Measurements from ENCODE around the gene MTMR6.

The MTMR6 gene

GRCh38 chr13:25276748-25277147 lies 10.5 kb downstream of the MTMR6 start:
- DNase-seq, result no peak

DNA sequence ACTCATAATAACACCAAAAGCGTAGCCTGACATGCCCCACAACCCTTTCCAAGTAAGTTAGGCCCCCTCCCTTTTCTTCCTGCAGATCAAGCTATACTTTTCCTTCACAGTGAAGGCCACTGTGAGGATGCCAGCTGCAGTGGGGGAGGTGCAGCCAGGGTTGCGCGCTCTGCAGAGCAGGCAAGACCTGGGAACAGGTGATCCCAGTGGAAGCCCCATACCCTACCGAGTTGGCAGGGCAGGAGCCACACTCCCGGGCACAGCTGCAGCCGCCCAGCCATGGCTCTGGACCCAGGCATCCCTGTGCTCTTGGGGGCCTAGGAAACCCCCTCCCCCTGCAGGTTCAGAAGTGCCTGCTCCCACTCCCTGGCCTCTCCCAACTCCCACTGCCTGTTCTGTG lies 18.7 kb downstream of the MTMR6 start:
- no peak for DNase-seq

GRCh38 chr13:25267715-25268114 lies 19.6 kb downstream of the MTMR6 start:
- no peak for DNase-seq

DNA sequence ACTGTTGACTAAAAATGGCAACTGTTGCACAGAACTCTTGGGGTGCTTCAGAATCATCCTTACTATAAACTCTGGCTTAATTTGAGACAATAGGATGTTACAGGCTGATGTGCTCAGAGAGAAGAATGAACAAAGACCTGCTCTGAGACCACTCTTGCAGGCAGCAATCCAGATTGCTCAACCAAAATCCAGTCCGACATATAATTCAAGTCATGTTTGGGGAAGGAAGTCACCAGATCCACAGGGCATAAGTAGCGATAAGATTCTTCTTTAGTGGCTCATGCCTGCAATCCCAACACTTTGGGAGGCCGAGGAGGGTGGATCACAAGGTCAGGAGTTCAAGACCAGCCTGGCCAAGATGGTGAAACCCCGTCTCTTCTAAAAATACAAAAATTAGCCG lies 20.6 kb downstream of the MTMR6 start:
- no peak for DNase-seq

GRCh38 chr13:25262261-25262660 lies 25.0 kb downstream of the MTMR6 start:
- no peak for DNase-seq

- no peak for DNase-seq
Measured at GRCh38 chr13:25253702-25254101, 33.6 kb downstream of the MTMR6 start.

- DNase-seq, result no peak
Measured at GRCh38 chr13:25252752-25253151, 34.5 kb downstream of the MTMR6 start.

DNA sequence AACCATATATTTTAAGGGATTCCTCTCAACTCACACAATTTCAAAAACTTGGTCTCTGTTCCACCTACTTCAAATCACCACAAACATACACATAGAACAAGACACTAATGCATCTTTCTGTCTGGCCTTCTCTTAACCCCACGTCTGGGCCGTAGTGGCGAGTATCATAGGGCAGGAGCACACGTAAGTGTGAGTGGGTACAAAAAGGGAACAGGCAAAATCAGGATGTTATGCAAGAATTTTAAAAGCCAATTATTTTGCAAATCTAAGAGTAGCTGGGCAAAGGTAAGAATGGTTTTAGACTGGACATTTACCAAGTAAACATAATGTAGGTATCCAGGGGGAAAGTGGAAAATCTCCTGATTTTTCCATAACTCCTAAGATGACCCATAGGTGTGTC lies 35.1 kb downstream of the MTMR6 start:
- no peak for DNase-seq

DNA sequence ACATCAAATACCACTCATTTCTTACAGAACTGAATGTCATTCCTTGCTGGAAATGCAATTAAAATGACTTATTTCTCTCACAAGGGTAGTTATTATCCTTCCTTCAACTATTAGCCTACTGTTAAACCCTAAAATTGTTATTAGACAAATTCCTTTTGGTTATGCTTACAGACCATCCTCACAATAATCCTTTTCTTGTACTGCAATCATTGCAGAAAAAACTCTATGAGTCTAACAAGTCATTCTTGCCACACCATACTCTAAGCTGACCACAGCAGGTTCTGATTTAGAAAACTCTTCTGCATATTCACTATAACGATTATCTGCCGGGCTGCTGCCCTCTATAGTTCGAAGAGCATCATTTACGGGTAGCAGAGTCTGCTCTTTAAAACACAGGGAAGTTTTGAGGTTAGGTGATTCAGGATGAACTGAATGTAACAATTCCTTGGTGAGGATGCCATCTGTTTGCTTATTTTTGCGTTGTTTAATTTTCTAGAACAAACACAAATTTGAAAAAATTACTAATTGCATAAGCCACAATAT lies 38.2 kb downstream of the MTMR6 start:
- no peak for DNase-seq

DNA sequence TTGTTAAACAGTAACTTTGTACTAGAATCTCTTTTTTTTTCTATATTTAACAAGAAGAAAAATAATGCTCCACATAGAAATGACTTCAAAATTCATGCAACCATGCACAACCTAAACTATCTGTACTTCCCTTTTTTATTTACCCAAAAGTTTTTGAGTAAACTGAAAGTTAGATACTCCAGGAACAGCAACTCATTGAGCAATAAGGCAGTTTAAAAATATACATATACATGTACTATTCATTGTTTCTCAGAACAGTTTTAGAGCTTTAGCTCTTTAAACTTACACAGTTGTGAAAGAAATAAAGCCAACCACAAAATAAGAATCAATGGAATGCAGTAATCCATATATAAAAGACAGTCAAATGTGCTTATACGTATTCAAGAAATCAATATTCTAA lies 39.2 kb downstream of the MTMR6 start:
- no peak for DNase-seq

DNA sequence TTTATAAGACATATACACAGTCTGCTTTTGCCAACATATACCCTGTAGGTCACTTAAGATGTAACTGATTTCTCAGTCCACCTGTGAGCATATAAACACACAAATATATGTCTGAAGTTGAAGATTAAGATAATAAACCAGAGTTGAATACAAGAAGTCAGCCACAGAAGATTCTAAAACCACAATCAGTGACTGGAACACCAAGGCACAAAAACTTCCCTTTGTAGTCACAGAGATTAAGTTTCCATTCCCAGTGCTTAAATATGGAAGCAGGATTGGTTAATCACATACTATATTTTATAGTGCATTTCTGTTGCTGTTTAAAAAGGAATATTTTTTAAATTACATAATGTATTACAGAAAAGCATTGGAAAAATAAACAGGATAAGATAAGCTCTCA lies 39.9 kb downstream of the MTMR6 start:
- no peak for DNase-seq

GRCh38 chr13:25244123-25244522 lies 43.2 kb downstream of the MTMR6 start:
- DNase-seq, result no peak

DNA sequence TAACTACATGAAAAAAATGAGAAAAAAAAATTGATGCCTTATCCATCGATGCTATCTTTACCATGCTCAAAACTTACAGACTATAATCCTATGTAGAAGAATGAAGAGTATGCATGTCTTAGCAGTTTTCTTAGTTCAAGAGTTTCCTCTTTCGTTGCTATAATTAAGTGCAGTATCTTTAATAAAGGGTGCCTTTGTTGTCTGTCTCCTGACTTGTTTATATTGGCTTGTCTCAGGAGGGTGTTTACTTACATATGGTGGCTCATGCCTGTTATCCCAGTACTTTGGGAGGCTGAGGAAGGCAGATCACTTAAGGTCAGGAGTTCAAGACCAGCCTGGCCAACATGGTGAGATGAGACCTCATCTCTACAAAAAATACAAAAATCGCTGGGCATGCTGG lies 44.3 kb downstream of the MTMR6 start:
- DNase-seq, result no peak

DNA sequence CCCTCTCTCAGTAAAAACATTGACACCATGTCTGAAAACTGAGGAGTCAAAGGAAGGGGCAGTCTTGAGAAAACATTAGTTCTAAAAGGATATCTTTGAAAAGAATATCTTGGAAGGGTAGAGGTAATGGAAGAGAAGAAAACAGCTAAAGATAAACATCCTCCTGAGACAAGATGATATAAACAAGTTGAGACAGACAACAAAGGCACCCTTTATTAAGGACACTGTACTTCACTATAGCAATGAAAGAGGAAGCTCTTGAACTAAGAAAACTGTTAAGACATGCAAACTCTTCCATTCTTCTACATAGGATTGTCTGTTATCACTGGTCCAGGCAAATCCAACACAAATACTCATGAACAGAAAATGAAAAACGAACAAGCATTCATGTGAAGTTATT lies 46.3 kb downstream of the MTMR6 start:
- DNase-seq, result no peak

GRCh38 chr13:25237083-25237482 lies 50.2 kb downstream of the MTMR6 start:
- DNase-seq, result no peak

GRCh38 chr13:25233861-25234260 lies 53.4 kb downstream of the MTMR6 start:
- DNase-seq, result no peak

DNA sequence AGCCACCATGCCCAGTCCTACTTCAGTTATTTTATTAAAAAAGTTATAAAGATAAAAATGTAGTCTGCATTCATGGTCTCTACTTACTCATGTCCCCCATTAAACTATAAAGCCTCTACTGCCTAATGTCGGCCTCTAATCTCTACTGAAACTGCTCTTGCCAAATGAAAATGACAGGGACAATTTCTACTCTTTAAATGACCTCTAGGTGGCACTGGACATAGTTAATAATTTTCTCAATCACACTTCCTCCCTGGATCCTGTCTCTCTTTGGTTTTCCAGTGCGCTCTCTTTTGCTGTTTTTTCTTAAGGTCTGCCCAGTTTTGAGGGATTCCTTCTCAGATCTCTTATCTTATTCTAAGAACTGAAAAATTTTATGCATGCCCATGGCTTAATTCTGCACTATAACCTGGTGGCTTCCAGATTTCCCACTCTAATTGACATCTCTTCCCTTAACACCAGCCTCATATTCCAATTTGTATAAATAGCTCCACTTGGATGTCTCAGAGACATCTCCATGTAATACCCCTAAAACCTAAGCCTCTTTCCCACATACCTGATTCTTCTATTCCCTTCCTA lies 54.3 kb downstream of the MTMR6 start:
- DNase-seq, result peak; percentile 36

GRCh38 chr13:25231517-25231916 lies 55.8 kb downstream of the MTMR6 start:
- DNase-seq, result no peak

- DNase-seq, result no peak
Measured at GRCh38 chr13:25227690-25228089, 59.6 kb downstream of the MTMR6 start.

DNA sequence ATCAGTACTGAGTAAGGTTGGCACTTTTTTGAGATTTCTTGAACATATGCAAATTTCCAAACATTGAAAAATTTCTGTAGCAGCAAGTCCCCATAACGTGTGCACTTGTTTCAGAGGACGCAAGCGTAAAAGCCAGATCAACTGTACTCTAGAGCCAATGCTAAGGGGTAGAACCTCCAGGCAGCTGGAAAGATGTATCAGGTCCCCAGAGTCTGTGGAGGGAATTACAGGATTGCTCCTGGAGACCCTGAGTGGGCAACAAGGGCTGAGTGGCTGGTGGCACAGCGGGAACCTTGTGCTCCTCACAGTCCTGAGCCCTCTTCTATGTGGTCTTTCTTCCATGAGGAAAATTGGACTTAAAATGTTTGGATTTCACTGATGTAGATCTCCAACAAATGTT lies 61.3 kb downstream of the MTMR6 start:
- no peak for DNase-seq

- no peak for DNase-seq
Measured at GRCh38 chr13:25224151-25224550, 63.1 kb downstream of the MTMR6 start.

GRCh38 chr13:25222740-25223139 lies 64.5 kb downstream of the MTMR6 start:
- DNase-seq, result no peak

GRCh38 chr13:25218019-25218418 lies 69.3 kb downstream of the MTMR6 start:
- no peak for DNase-seq

GRCh38 chr13:25217023-25217885 lies 70.0 kb downstream of the MTMR6 start:
- no peak for DNase-seq

DNA sequence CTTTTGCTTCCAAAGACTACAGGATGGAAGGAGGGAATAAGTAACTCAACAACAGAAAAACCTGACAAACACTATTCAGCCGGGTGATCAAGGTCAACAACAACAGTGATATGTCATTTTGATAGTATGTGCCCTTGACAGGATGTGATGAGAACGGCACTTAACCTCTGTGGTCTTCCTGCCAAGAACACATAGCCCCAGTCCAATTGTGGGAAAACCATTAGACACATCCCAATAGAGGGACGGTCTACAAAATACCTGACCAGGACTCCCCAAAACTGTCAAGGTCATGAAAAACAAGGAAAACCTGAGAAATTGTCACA lies 72.1 kb downstream of the MTMR6 start:
- DNase-seq, result no peak
